K562 (cell line): ENCODE results near the gene MED28. TPM values are rescaled to one million over a fixed set of nuclear protein-coding genes. Genes with fewer than 3 reads are reported as not detected.

Source experiments
- ATAC-seq: fragments of 200-7000 bp; cut with Tn5 transposase; 3 replicates; pipeline ENCODE4 v1.9.1; 2020; ENCODE audit warnings: moderate library complexity
- BruUV-seq: library from RNA; stranded (reverse); fragments of 400-500 nt; replicated peaks from 2 replicates; lab custom pipeline; 2021; lab: Mats Ljungman, UMichigan
- CTCF ChIA-PET: fragments of 300-600 bp; formaldehyde crosslinking; extraction: SDS; loops from one replicate; lab custom pipeline; 2021; ENCODE audit warnings: low intra/inter-chr PET ratio; lab: Yijun Ruan, JAX
- POLR2A ChIA-PET: fragments of 300-600, 350-650 bp; sonication (Branson Sonifier 250); formaldehyde crosslinking; extraction: SDS; loops from one replicate; lab custom pipeline; 2021; ENCODE audit warnings: antibody characterized with exemption, inconsistent platforms; lab: Yijun Ruan, JAX
- DNase-seq, 4 experiments: peaks; one replicate each; pipeline versions ENCODE4 v3.0.0 to v3.0.0-alpha.2; 2011 to 2018; ENCODE audit warnings: low spot score in 3 of 4, mixed read lengths in 3 of 4; ENCODE audit errors: extremely low read depth in 1 of 4
- FAIRE-seq: peaks from 2 replicates; lab custom pipeline; 2011; peaks lifted over from hg19 to GRCh38; lab: Jason Lieb, UNC
- H2AFZ ChIP-seq: 2 replicates; pipeline ENCODE4 v1.6.0; 2011; ENCODE audit warnings: low read depth, low read length, control low read depth, inconsistent platforms
- H3K27ac ChIP-seq: fragments of 200-600 bp; 3 replicates; pipeline ENCODE4 v1.8.0; 2011; ENCODE audit warnings: low read depth, mild to moderate bottlenecking, control low read depth, inconsistent platforms, low read length, moderate library complexity, mixed read lengths; ENCODE audit errors: extremely low read depth
- H3K27me3 ChIP-seq, 2 experiments: fragments of 300-600 bp in 1 of 2; 2 replicates in 1 of 2; 3 replicates in 1 of 2; pipeline versions ENCODE4 v1.6.0 to v1.8.0; 2011; ENCODE audit warnings: inconsistent platforms in 2 of 2, low read length in 2 of 2, mild to moderate bottlenecking in 1 of 2, mixed read lengths in 1 of 2, moderate library complexity in 1 of 2; ENCODE audit not compliant: control insufficient read depth in 2 of 2, insufficient read depth in 2 of 2
- H3K36me3 ChIP-seq: fragments of 300-600 bp; 3 replicates; pipeline ENCODE4 v1.8.0; 2011; ENCODE audit warnings: mild to moderate bottlenecking, low read length, inconsistent platforms; ENCODE audit not compliant: control insufficient read depth, insufficient read depth
- H3K4me1 ChIP-seq, 2 experiments: fragments of 200-600 bp in 1 of 2; replicated peaks in 1 of 2; 2 replicates in 1 of 2; 3 replicates in 1 of 2; pipeline versions ENCODE4 v1.5.1 to v1.8.0; 2011; ENCODE audit warnings: inconsistent platforms in 2 of 2, low read length in 2 of 2, mild to moderate bottlenecking in 1 of 2, mixed read lengths in 1 of 2, moderate library complexity in 1 of 2; ENCODE audit not compliant: control insufficient read depth in 2 of 2, insufficient read depth in 2 of 2
- H3K4me2 ChIP-seq: 2 replicates; pipeline ENCODE4 v1.6.1; 2011; ENCODE audit warnings: low read length, control low read depth, inconsistent platforms, mixed read lengths; ENCODE audit not compliant: insufficient read depth
- H3K4me3 ChIP-seq: fragments of 200-600 bp; sonication (generic), shearing (Covaris generic); 2 replicates; pipeline ENCODE4 v1.5.1; 2016; ENCODE audit warnings: control low read depth, inconsistent platforms
- H3K79me2 ChIP-seq: fragments of 200-600 bp; 3 replicates; pipeline ENCODE4 v1.8.0; 2011; ENCODE audit warnings: low read length, inconsistent platforms; ENCODE audit not compliant: control insufficient read depth, insufficient read depth
- H3K9ac ChIP-seq, 2 experiments: 2 replicates each; pipeline versions ENCODE4 v1.6.0 to v1.6.1; 2011; ENCODE audit warnings: low read depth in 2 of 2, low read length in 2 of 2, control low read depth in 1 of 2, inconsistent platforms in 1 of 2, mild to moderate bottlenecking in 1 of 2, mixed read lengths in 1 of 2; ENCODE audit not compliant: insufficient read depth in 1 of 2
- H3K9me1 ChIP-seq: one replicate; pipeline ENCODE4 v1.6.0; 2011; ENCODE audit warnings: inconsistent platforms, mild to moderate bottlenecking, low read length, moderate library complexity; ENCODE audit not compliant: control insufficient read depth, insufficient read depth
- H3K9me3 ChIP-seq: replicated peaks from 2 replicates; pipeline ENCODE4 v1.5.1; 2011; ENCODE audit warnings: low read depth, low read length, inconsistent platforms; ENCODE audit not compliant: control insufficient read depth, insufficient read depth
- H4K20me1 ChIP-seq: replicated peaks from 2 replicates; pipeline ENCODE4 v1.6.1; 2011; ENCODE audit warnings: low read length, inconsistent platforms, mixed read lengths; ENCODE audit not compliant: control insufficient read depth, insufficient read depth
- CBX2 ChIP-seq: fragments of 200-600 bp; sonication (generic); IDR thresholded peaks from one replicate; pipeline ENCODE4 v1.6.1; 2012; ENCODE audit warnings: mild to moderate bottlenecking, low read length, inconsistent platforms; ENCODE audit not compliant: insufficient read depth, poor library complexity, severe bottlenecking
- EGR1 ChIP-seq: fragments of 450-650 bp; conservative IDR thresholded peaks from 2 replicates; pipeline ENCODE4 v1.6.1; 2017; ENCODE audit warnings: mild to moderate bottlenecking
- ETS2 ChIP-seq: IDR thresholded peaks from 2 replicates; pipeline ENCODE4 v1.6.1; 2016; ENCODE audit warnings: borderline replicate concordance, missing genetic modification characterization, mild to moderate bottlenecking, moderate library complexity, missing compliant biosample characterization; ENCODE audit not compliant: poor library complexity, severe bottlenecking
- FOSL1 ChIP-seq: fragments of 200-800 bp; sonication (Bioruptor generic); conservative IDR thresholded peaks from 2 replicates; pipeline ENCODE4 v1.6.1; 2016; ENCODE audit warnings: missing genetic modification characterization, missing compliant biosample characterization
- FOXP1 ChIP-seq: sonication (generic); formaldehyde crosslinking; IDR thresholded peaks from 2 replicates; pipeline ENCODE4 v1.8.0; 2022; ENCODE audit warnings: mild to moderate bottlenecking, missing genetic modification reagents
- KAT7 ChIP-seq: sonication (generic); formaldehyde crosslinking; IDR thresholded peaks from 2 replicates; pipeline ENCODE4 v1.8.0; 2022; ENCODE audit warnings: missing genetic modification reagents, mild to moderate bottlenecking, borderline replicate concordance
- MCM2 ChIP-seq: fragments of 450-650 bp; IDR thresholded peaks from 2 replicates; pipeline ENCODE4 v1.6.1; 2017; ENCODE audit warnings: low read depth, mild to moderate bottlenecking
- NRF1 ChIP-seq, 2 experiments: fragments of 450-650 bp; IDR thresholded peaks in 1 of 2; conservative IDR thresholded peaks in 1 of 2; 2 replicates each; pipeline ENCODE4 v1.6.1; 2014; ENCODE audit warnings: mild to moderate bottlenecking in 2 of 2
- PHF8 ChIP-seq: fragments of 200-600 bp; sonication (generic); IDR thresholded peaks from 2 replicates; pipeline ENCODE4 v1.6.1; 2012; ENCODE audit warnings: mixed run types, mild to moderate bottlenecking, inconsistent platforms, low read length, moderate library complexity, borderline replicate concordance
- PHTF2 ChIP-seq: fragments of 250-450 bp; sonication (Bioruptor Pico); IDR thresholded peaks from 2 replicates; pipeline ENCODE4 v1.5.0; 2021; ENCODE audit warnings: mild to moderate bottlenecking
- PYGO2 ChIP-seq: fragments of 450-650 bp; IDR thresholded peaks from 2 replicates; pipeline ENCODE4 v1.6.1; 2016; ENCODE audit warnings: mild to moderate bottlenecking, missing genetic modification characterization, moderate library complexity, missing compliant biosample characterization
- RHOXF2B ChIP-seq: fragments of 250-450 bp; sonication (Bioruptor Pico); conservative IDR thresholded peaks from 2 replicates; pipeline ENCODE4 v1.5.1; 2021
- TRIM24 ChIP-seq, 2 experiments: fragments of 450-650 bp; IDR thresholded peaks; 2 replicates each; pipeline ENCODE4 v1.6.1; 2016
- YBX1 ChIP-seq: fragments of 450-650 bp; IDR thresholded peaks from 2 replicates; pipeline ENCODE4 v1.7.1; 2016; ENCODE audit warnings: mild to moderate bottlenecking
- ZFX ChIP-seq: sonication (generic); formaldehyde crosslinking; IDR thresholded peaks from 2 replicates; pipeline ENCODE4 v1.8.0; 2022; ENCODE audit warnings: mild to moderate bottlenecking, missing genetic modification reagents, moderate library complexity
- ZNF445 ChIP-seq: fragments of 250-450 bp; sonication (Bioruptor Pico); IDR thresholded peaks from 2 replicates; pipeline ENCODE4 v1.4.0; 2020; ENCODE audit warnings: low read depth, mild to moderate bottlenecking, moderate library complexity
- ZZZ3 ChIP-seq: fragments of 450-650 bp; IDR thresholded peaks from 2 replicates; pipeline ENCODE4 v1.6.1; 2016; ENCODE audit warnings: antibody characterized with exemption, mild to moderate bottlenecking, moderate library complexity
- WGBS: fragments of 100-300 bp; shearing (Covaris generic); methylation state at CpG from one replicate; pipeline ENCODE4 v1.1.6; 2016; ENCODE audit warnings: low coverage, mixed read lengths; ENCODE audit not compliant: insufficient coverage; ENCODE audit errors: missing lambda C conversion rate; 5-methylcytosine and 5-hydroxymethylcytosine counted together
- in situ Hi-C: fragments of 300-500 bp; cut with MboI; formaldehyde crosslinking; loops from 4 replicates; pipeline ENCODE4 v1.15.0; 2018; ENCODE audit warnings: inconsistent platforms, mixed read lengths
- intact Hi-C: fragments of 100-400 bp; cut with micrococcal nuclease; formaldehyde crosslinking; loops from 2 replicates; pipeline ENCODE4 v1.14.2; 2022
- polyA plus RNA-seq, 8 experiments: library from polyadenylated mRNA; depleted of rRNA in 4 of 8; stranded (reverse) in 5 of 8; unstranded in 3 of 8; fragments of >200 nt; fragmentation: Nextera tagmentation in 2 of 8; fragmentation: Illumina TruSeq in 1 of 8; extraction: Ambion mirVana in 2 of 8; extraction: Trizol in 1 of 8; gene quantifications; 2 replicates each; pipeline versions ENCODE4 v1.2.1 to v1.2.3, GENCODE V29; 2011 to 2014; ENCODE audit warnings: inconsistent platforms in 1 of 8, missing spikeins in 1 of 8
- total RNA-seq, 7 experiments: library from RNA; depleted of rRNA in 6 of 7; stranded (reverse); fragments of >200 nt in 6 of 7; fragmentation: Illumina TruSeq in 2 of 7; extraction: Trizol in 2 of 7; gene quantifications; 2 replicates each; pipeline versions ENCODE4 v1.2.1 to v1.2.3, GENCODE V29; 2011 to 2021; ENCODE audit warnings: low replicate concordance in 1 of 7

MED28 gene
- total and polyA plus RNA-seq, 9 of the 15 experiments (the other 6 are each of a cell fraction or from before 2014, with no cell fraction given): 15.5 to 93.8 (median 50.5) TPM

- Histone ChIP-seq H3K4me2 (no peak overlapping the region), H3K36me3 (peaks cover 90% of the 10 kb centered on the region), H3K4me3 (no peak overlapping the region), H4K20me1 (no peaks in the 10 kb centered on the region), H3K9me3 (no peaks in the 10 kb centered on the region), H3K4me1 (no peaks in the 10 kb centered on the region), H3K9me1 (no peaks in the 10 kb centered on the region), H2AFZ (no peak overlapping the region), H3K9ac (no peak overlapping the region), H3K27me3 (no peaks in the 10 kb centered on the region), H3K79me2 (no peaks in the 10 kb centered on the region), H3K27ac (no peak overlapping the region)
- POLR2A ChIA-PET: interaction anchor here (1.2 kb wide), 1 partner anchor 9 kb away, joined by 3 read pairs; no protein-coding TSS in a partner anchor
- intact Hi-C loops (no loop called here), in situ Hi-C loops (no loop called here)
- DNase-seq: no peak
- WGBS: 90% methylated on average over 9 of the region's 9 CpGs
- FAIRE-seq: no peak
- no peak for TF ChIP-seq MCM2
- no peak for TF ChIP-seq NRF1 (conservative IDR thresholded peaks at IDR 0.05 in 1 of 2, IDR thresholded peaks at IDR 0.05 in 1 of 2)
- TF ChIP-seq ZFX (CRISPR knock-in tag): no peak
- no peak for TF ChIP-seq PHTF2
- no peak for TF ChIP-seq FOXP1
- no peak for TF ChIP-seq PHF8
- TF ChIP-seq PYGO2 (tag): no peak
- no peak for TF ChIP-seq ZNF445 (CRISPR knock-in tag)
- no peak for TF ChIP-seq ETS2
- no peak for TF ChIP-seq YBX1
- no peak for TF ChIP-seq CBX2
- TF ChIP-seq EGR1: no peak
- TF ChIP-seq KAT7 (CRISPR knock-in tag): no peak
- no peak for TF ChIP-seq FOSL1
- no peak for TF ChIP-seq ZZZ3
- TF ChIP-seq RHOXF2B (CRISPR knock-in tag): no peak
- no peak for TF ChIP-seq TRIM24 (IDR thresholded peaks at IDR 0.05)
- no TSS peak for BruUV-seq
- no peak for ATAC-seq
- CTCF ChIA-PET: no interaction called here
These were observed 27.2 kb upstream of the MED28 start for GRCh38 chr4:17587094-17587822.
